ENCODE measurements around the gene SATB1.
A peak's percentile ranks its signal among the peaks of the same experiment; 100 is the strongest.
"Not testable (repeated sequence)": the region's sequence is repeated elsewhere in the genome, so short reads cannot be mapped to it uniquely, and the experiment has no call there.

SATB1 gene

DNA sequence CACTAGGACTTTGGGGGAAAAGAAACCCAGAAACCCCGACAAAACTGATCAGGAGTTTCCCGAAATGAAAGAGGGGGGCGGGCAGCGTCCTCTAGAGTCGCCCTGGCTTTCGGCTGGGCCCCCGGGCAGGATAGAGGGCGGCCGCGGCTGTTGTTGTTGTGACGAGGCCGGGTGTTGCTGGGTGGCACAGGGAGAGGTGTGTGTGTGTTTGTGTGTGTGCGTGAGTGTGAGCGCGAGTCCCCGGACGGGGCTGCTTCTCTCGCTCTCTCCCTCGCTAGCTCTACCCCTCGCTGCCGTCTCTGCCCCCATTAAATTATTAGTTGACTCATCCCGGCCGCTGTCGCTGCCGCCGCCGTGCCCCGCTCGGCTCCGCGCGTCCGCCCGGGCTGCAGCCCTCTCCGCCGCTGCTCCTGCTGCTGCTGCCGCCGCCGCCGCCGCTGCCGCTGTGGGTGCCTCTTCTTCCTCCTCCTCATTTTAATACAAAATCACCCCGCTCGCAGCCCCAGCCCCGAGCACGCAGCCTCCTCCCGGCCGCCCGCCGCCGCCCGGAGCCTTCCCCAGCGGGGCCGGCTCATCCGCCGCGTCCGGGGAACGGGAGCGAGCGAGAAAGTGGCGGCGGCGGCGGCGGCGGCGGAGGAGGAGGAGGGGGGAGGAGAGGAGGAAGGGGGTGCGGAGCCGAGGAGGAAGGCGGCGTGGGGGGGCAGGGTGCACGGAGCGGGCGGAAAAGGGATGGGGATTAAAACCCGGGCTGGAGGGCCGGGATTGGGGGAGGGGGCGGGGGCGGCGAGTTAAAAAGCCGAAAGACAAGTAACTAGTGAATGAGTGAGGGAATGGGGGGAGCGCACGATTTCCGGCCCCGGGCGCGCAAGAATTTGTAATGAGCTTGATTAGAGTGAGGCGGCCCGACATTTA is at the start of gene SATB1:
TSS of gene SATB1 (minus strand) at position 611 of the 912 bp plus-strand sequence. CDS start 4,372 bp downstream, outside the sequence.
- TF ChIP-seq FOXP2 (optimal IDR thresholded peaks at IDR 0.05; ENCODE audit: control extremely low read depth, extremely low read length, insufficient read depth) (no peak), POLR2AphosphoS5 (IDR thresholded peaks at IDR 0.05; ENCODE audit: borderline replicate concordance, low read depth, low read length) (no peak)
- Histone ChIP-seq H3K36me3 (ENCODE audit: insufficient read depth, low read length) (no peaks in the 10 kb centered on the region), H3K4me3 (peak within 1 kb of the TSS; percentile 81), H3K9me3 (ENCODE audit: low read depth, low read length) (no peaks in the 10 kb centered on the region), H3K27ac (no peak within 1 kb of the TSS), H3K9ac (ENCODE audit: insufficient read length) (peak within 1 kb of the TSS; percentile 67)
- no peak for DNase-seq (ENCODE audit: low read depth, low spot score)

DNA sequence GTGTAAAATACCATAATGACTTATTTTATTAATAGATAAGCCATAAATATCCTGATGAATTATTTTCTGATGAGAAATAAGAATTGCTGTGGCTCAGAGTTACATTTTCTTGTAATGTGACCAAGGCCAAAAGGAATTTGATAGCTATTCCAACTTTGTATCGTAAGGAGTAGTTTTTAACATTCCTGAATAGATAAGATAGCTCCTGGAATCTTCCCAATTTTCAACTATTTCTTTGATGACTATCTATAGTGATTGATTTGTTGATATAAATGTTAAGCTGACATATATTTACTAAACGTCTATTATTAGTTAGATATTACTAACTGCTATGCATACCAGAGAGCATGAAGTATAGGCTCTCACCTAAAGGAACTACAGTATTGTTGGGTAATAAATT is 49.1 kb upstream of the SATB1 start:
- H3K9me3 ChIP-seq (ENCODE audit: low read depth, low read length) = no peaks in the 10 kb centered on the region
- H3K27ac ChIP-seq = no peak overlapping the region
- H3K4me3 ChIP-seq = no peak overlapping the region
- no peak overlapping the region for H3K9ac ChIP-seq (ENCODE audit: insufficient read length)
- no peaks in the 10 kb centered on the region for H3K36me3 ChIP-seq (ENCODE audit: insufficient read depth, low read length)
- TF ChIP-seq FOXP2 (optimal IDR thresholded peaks at IDR 0.05; ENCODE audit: control extremely low read depth, extremely low read length, insufficient read depth) (no peak), POLR2AphosphoS5 (IDR thresholded peaks at IDR 0.05; ENCODE audit: borderline replicate concordance, low read depth, low read length) (no peak)
- DNase-seq (ENCODE audit: low read depth, low spot score) = no peak

DNA sequence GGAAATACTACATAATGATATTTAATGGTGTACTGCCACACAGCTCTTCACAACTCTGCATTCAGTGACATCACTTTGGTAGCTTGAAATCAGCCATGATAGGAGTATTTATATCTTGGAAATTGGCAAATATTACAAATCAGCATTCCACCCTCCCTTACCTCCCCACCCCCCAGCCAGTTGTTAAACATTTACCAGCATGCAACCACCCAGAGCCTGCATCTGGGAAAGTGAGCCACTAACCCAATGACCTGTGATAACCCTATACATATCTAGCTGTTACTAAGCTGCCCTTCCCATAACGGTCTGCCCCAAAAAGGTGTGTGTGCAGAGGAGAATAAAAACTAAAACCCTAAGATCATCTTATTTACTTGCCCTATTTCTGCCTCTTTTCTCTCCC is 44.6 kb upstream of the SATB1 start:
- Histone ChIP-seq H3K27ac (no peak overlapping the region), H3K9ac (ENCODE audit: insufficient read length) (no peak overlapping the region), H3K9me3 (ENCODE audit: low read depth, low read length) (no peaks in the 10 kb centered on the region), H3K4me3 (no peak overlapping the region), H3K36me3 (ENCODE audit: insufficient read depth, low read length) (no peaks in the 10 kb centered on the region)
- DNase-seq (ENCODE audit: low read depth, low spot score) = no peak
- TF ChIP-seq EZH2 (IDR thresholded peaks at IDR 0.05) = no peak
- TF ChIP-seq POLR2AphosphoS5 (IDR thresholded peaks at IDR 0.05; ENCODE audit: borderline replicate concordance, low read depth, low read length) = no peak
- TF ChIP-seq FOXP2 (optimal IDR thresholded peaks at IDR 0.05; ENCODE audit: control extremely low read depth, extremely low read length, insufficient read depth) = no peak

DNA sequence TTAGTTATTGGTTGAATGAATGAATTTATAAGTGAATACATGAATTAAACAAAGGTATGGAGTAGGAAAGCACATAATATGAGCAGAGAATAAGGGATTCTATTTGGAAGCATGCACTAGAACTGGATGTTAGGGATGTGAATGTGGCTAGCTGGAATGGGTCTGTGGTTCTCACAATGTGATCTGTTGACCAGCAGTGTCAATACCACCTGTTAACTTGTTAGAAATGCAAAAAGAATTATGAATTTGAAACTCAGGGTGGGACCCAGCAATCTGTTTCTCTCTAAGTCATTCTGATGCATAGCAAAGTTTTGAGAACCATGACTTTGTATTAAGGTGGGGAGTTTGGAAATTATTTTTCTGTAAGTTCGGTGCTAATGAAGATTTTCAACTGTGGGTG is 41.0 kb upstream of the SATB1 start:
- TF ChIP-seq EZH2 (IDR thresholded peaks at IDR 0.05) (no peak), POLR2AphosphoS5 (IDR thresholded peaks at IDR 0.05; ENCODE audit: borderline replicate concordance, low read depth, low read length) (no peak), FOXP2 (optimal IDR thresholded peaks at IDR 0.05; ENCODE audit: control extremely low read depth, extremely low read length, insufficient read depth) (no peak)
- no peak for DNase-seq (ENCODE audit: low read depth, low spot score)
- Histone ChIP-seq H3K4me3 (no peak overlapping the region), H3K27ac (no peak overlapping the region), H3K9me3 (ENCODE audit: low read depth, low read length) (no peaks in the 10 kb centered on the region), H3K36me3 (ENCODE audit: insufficient read depth, low read length) (no peaks in the 10 kb centered on the region), H3K9ac (ENCODE audit: insufficient read length) (no peak overlapping the region)

DNA sequence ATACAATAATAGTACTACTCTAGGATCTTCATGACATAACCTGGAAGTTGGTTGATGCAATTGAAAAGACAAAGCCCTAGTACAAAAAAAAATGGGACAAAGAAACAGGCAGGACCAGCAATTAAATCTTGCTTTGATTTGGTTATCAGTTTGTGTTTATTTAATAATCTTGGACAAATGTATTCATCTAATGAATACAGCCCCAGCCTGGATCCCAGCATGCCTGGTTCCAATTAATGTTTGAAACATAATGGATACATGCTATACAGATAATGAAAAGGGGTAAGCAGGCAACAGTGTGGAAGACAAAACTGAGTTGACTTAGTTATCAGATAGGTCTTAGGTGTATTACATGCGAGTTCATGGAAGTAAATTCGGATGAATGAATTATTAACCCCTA is 29.6 kb upstream of the SATB1 start:
- Histone ChIP-seq H3K36me3 (ENCODE audit: insufficient read depth, low read length) (no peaks in the 10 kb centered on the region), H3K27ac (no peak overlapping the region), H3K9me3 (ENCODE audit: low read depth, low read length) (no peaks in the 10 kb centered on the region), H3K4me3 (no peak overlapping the region), H3K9ac (ENCODE audit: insufficient read length) (no peak overlapping the region)
- TF ChIP-seq FOXP2 (optimal IDR thresholded peaks at IDR 0.05; ENCODE audit: control extremely low read depth, extremely low read length, insufficient read depth) (no peak), EZH2 (IDR thresholded peaks at IDR 0.05) (no peak), POLR2AphosphoS5 (IDR thresholded peaks at IDR 0.05; ENCODE audit: borderline replicate concordance, low read depth, low read length) (no peak)
- no peak for DNase-seq (ENCODE audit: low read depth, low spot score)

DNA sequence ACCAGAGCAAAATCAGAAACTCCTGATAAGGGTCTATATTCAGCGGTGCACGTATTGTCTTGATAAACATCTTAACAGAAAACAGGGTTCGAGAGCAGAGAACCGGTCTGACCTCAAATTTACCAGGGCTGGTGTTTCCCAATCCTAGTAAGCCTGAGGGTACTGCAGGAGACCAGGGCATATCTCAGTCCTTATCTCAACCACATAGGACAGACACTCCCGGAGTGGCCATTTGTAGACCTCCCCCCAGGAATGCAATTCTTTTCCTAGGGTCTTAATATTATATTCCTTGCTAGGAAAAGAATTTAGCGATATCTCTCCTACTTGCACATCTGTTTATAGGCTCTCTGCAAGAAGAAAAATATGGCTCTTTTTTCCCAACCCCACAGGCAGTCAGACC is 24.5 kb upstream of the SATB1 start:
- not testable (repeated sequence) for H3K4me3 ChIP-seq; H3K27ac ChIP-seq; H3K9me3 ChIP-seq (ENCODE audit: low read depth, low read length); H3K36me3 ChIP-seq (ENCODE audit: insufficient read depth, low read length); DNase-seq (ENCODE audit: low read depth, low spot score); H3K9ac ChIP-seq (ENCODE audit: insufficient read length)

DNA sequence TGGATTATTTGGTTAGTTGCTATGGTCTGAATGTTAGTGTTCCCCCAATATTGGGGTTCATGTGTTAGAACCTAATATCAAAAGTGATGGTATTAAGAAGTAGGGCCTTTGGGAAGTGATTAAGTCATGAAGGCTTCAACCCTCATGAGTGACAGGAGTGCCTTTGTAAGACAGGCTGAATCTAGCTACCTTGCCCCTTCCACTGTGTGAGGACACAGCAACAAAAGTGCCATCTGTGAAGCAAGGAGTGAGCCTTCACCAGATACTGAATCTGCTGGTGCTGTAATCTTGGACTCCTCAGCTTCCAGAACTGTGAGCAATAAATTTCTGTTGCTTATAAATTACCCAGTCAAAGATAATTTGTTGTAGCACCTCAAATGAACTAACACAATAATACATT is 22.6 kb upstream of the SATB1 start:
- Histone ChIP-seq H3K9ac (ENCODE audit: insufficient read length) (no peak overlapping the region), H3K36me3 (ENCODE audit: insufficient read depth, low read length) (no peaks in the 10 kb centered on the region), H3K4me3 (no peak overlapping the region), H3K27ac (no peak overlapping the region), H3K9me3 (ENCODE audit: low read depth, low read length) (no peaks in the 10 kb centered on the region)
- no peak for DNase-seq (ENCODE audit: low read depth, low spot score)
- no peak for TF ChIP-seq EZH2 (IDR thresholded peaks at IDR 0.05)
- TF ChIP-seq POLR2AphosphoS5 (IDR thresholded peaks at IDR 0.05; ENCODE audit: borderline replicate concordance, low read depth, low read length) = no peak
- no peak for TF ChIP-seq FOXP2 (optimal IDR thresholded peaks at IDR 0.05; ENCODE audit: control extremely low read depth, extremely low read length, insufficient read depth)

DNA sequence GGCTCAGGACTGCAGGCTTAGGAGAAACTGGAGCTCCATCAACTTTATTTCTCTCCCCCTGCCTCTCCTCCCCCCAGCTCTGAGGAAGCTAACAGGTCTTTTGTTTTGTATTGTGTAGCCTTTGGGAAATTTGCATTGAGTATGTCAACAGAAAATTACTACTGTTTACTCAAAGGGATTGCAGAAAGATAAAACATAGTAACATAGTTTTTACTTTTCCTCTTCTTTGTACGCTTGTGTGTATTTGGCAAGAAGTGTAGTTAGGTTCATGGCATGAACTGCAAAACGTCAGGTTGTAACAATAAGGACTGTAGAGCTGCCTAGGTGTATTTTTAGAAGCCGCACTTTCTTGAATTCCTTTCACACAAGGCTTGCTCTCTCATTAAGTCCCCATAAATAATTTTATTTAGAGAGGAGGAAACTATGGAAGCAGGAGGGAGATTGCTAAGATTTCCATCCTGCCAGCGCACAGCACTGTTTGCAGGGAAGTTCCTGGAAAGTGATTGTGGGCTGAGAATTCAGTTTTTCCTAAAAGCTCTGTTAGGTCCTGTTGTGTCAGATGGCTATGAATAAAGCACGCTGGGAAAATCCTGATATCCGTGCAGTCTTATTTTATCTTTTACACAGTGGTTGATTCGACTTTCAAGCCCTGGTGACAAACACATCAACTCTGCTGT is 21.1 kb upstream of the SATB1 start:
- no peaks in the 10 kb centered on the region for H3K36me3 ChIP-seq (ENCODE audit: insufficient read depth, low read length)
- TF ChIP-seq POLR2AphosphoS5 (IDR thresholded peaks at IDR 0.05; ENCODE audit: borderline replicate concordance, low read depth, low read length) (no peak), EZH2 (IDR thresholded peaks at IDR 0.05) (no peak), FOXP2 (optimal IDR thresholded peaks at IDR 0.05; ENCODE audit: control extremely low read depth, extremely low read length, insufficient read depth) (no peak)
- H3K9ac ChIP-seq (ENCODE audit: insufficient read length) = no peak overlapping the region
- H3K9me3 ChIP-seq (ENCODE audit: low read depth, low read length) = no peaks in the 10 kb centered on the region
- peak overlapping the region; percentile 71 for H3K4me3 ChIP-seq
- DNase-seq (ENCODE audit: low read depth, low spot score) = no peak
- no peak overlapping the region for H3K27ac ChIP-seq
